Measurements from ENCODE around the gene DPP8.

- TF ChIP-seq CTCF (IDR thresholded peaks at IDR 0.05; ENCODE audit: extremely low read depth in 1 of 2, insufficient read depth in 1 of 2, low read depth in 1 of 2, low read length in 2 of 2) (no peak), EZH2 (IDR thresholded peaks at IDR 0.05; ENCODE audit: borderline replicate concordance, low read depth, low read length, severe bottlenecking) (no peak)
These were observed 66.9 kb downstream of the DPP8 start for GRCh38 chr15:65450556-65450955.

Measured in endothelial cell of umbilical vein (primary cell).